Esophagus squamous epithelium (tissue), 5 donors: ENCODE data around the gene KCNJ4. TPM values are rescaled to one million over a fixed set of nuclear protein-coding genes. Genes with fewer than 3 reads are reported as not detected.
A peak's percentile ranks its signal among the peaks of the same experiment; 100 is the strongest.

ENCODE experiments used
- DNase-seq: peaks from one replicate; lab custom pipeline; 2025; lab: John Stamatoyannopoulos, UW
- H3K27ac ChIP-seq, 4 donors: fragments of 200-600 bp; sonication (generic); one replicate each; pipeline ENCODE4 v1.5.1; 2016 to 2019; ENCODE audit warnings: mild to moderate bottlenecking in 1 of 4
- H3K27me3 ChIP-seq, 4 donors: fragments of 200-600 bp; sonication (generic); 1 replicate in 3 of 4; 2 replicates in 1 of 4; pipeline versions ENCODE4 v1.5.1 to v1.6.0; 2017 to 2021; ENCODE audit warnings: antibody characterized with exemption in 1 of 4
- H3K36me3 ChIP-seq, 3 donors: fragments of 200-600 bp; sonication (generic); one replicate each; pipeline ENCODE4 v1.5.1; 2016 to 2019
- H3K4me1 ChIP-seq, 3 donors: fragments of 200-600 bp; sonication (generic); one replicate each; pipeline ENCODE4 v1.5.1; 2017 to 2019
- H3K4me3 ChIP-seq, 4 donors: fragments of 200-600 bp; sonication (generic); 1 replicate in 3 of 4; 2 replicates in 1 of 4; pipeline ENCODE4 v1.5.1; 2016 to 2019; ENCODE audit warnings: mild to moderate bottlenecking in 2 of 4, moderate library complexity in 1 of 4
- H3K9me3 ChIP-seq, 3 donors: fragments of 200-600 bp; sonication (generic); one replicate each; pipeline ENCODE4 v1.5.1; 2016 to 2019
- CTCF ChIP-seq, 6 experiments: fragments of 450-650 bp in 4 of 6; fragments of 200-600 bp in 2 of 6; sonication (generic) in 2 of 6; IDR thresholded peaks; one replicate each; pipeline ENCODE4 v1.5.1; 2016 to 2019; ENCODE audit warnings: antibody characterized with exemption in 6 of 6, mild to moderate bottlenecking in 4 of 6, moderate library complexity in 4 of 6
- POLR2A ChIP-seq, 4 donors: fragments of 450-650 bp; IDR thresholded peaks; one replicate each; pipeline ENCODE4 v1.6.1; 2017; ENCODE audit warnings: antibody characterized with exemption in 4 of 4, mild to moderate bottlenecking in 4 of 4, moderate library complexity in 3 of 4
- WGBS, 2 donors: methylation state at CpG; one replicate each; pipeline ENCODE4 v1.1.5; 2018; 5-methylcytosine and 5-hydroxymethylcytosine counted together
- intact Hi-C: fragments of 100-400 bp; cut with DNase I; formaldehyde crosslinking; loops from one replicate; pipeline ENCODE4 v1.15.0; 2022
- total RNA-seq, 4 donors: library from RNA; depleted of rRNA; stranded (reverse); fragments of >200 nt; gene quantifications; one replicate each; pipeline ENCODE4 v1.1.0, GENCODE V29; 2016
- donor health status: DM: yes; HTN: yes; CAD: no.

The KCNJ4 gene
- total RNA-seq: not detected

GRCh38 chr22:38455076-38455529 is at the start of gene KCNJ4:
Gene KCNJ4, minus strand, starts transcription at chr22:38455199. Its CDS starts 27,067 bp downstream, at chr22:38428132.
- peaks cover 9 to 100% (median 12%) of the 10 kb centered on the region in 4 donors for H3K27me3 ChIP-seq
- no CpG with 5 or more reads among the region's 76 CpGs for WGBS, 2 donors
- no peak within 1 kb of the TSS for H3K27ac ChIP-seq
- TF ChIP-seq POLR2A (IDR thresholded peaks at IDR 0.05) (no peak), CTCF (IDR thresholded peaks at IDR 0.05) (no peak)
- no peaks in the 10 kb centered on the region for H3K9me3 ChIP-seq
- peak within 1 kb of the TSS; percentile 22 to 67 (median 40) for H3K4me3 ChIP-seq
- intact Hi-C loops: no loop called here
- DNase-seq: no peak
- H3K4me1 ChIP-seq: peaks cover 3 to 27% (median 20%) of the 10 kb centered on the region in 3 donors
- H3K36me3 ChIP-seq: no peaks in the 10 kb centered on the region

DNA sequence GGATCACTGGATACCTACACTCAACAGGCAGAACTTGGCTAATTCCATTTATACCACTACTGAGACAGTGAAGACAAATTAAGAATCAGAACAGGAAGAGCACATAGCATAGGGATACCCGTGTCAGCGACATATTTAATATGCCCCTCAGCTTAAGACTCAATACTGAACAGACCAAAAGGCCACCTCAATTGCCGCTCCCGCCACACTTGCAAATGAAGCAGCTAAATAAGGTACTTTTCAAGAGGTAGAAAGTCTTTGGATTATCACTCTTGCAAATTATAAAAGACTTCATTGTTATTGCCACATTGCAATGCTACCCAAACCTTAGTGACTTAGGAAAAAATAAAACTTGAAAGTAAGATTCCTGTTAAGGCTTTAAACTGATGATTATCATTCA is 48.0 kb upstream of the KCNJ4 start:
- H3K4me1 ChIP-seq: peaks cover 28 to 72% (median 32%) of the 10 kb centered on the region in 3 donors
- DNase-seq: no peak
- intact Hi-C loops: no loop called here
- H3K36me3 ChIP-seq: peaks cover 18 to 51% (median 24%) of the 10 kb centered on the region in 3 donors
- H3K27me3 ChIP-seq: no peaks in the 10 kb centered on the region
- TF ChIP-seq POLR2A (IDR thresholded peaks at IDR 0.05): no peak
- no peak for TF ChIP-seq CTCF (IDR thresholded peaks at IDR 0.05)
- H3K27ac ChIP-seq: peak overlapping the region in 3 of 4 donors; percentile 3 to 100 (median 100)
- 43 to 44% methylated on average over 4 of the region's 4 CpGs for WGBS, 2 donors
- H3K4me3 ChIP-seq: peak overlapping the region in 3 of 4 donors; percentile 89 to 98 (median 91)
- H3K9me3 ChIP-seq: no peaks in the 10 kb centered on the region

DNA sequence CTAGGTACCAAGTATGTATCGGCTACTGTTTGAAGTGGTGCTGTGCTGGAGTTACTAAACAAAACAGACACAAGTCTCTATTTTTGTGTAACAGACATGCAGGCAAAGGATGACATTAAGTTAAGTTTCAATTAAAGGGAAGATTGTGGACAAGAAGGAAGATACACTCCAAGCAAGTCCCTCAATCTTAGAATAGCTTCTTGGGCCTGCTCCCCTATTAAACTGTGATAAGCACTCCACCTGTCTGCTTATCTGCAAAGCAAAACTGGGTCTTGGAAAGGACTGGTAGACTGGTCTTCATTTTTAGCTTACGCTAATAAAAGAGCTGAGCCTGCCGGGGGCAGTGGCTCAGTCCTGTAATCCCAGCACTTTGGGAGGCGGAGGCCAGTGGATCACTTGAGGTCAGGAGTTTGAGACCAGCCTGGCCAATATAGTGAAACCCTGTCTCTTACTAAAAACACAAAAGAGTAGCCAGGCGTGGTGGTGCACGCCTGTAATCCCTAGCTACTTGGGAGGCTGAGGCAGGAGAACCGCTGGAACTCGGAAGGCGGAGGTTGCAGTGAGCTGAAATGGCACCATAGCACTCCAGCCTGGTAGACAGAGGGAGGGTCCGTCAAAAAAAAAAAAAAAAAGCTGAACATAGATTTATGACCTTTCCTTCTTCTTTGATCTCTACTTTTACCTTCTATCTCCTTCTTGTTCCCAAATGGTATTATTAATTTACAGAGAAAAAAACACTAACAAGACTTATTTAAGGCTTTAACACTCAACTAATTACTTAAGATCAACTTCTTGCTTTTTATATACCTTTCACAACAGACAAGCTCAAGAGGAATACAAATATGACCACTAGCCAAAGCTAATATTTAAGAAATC is 47.0 kb upstream of the KCNJ4 start:
- H3K27ac ChIP-seq: peak overlapping the region in 1 of 4 donors; percentile 100

DNA sequence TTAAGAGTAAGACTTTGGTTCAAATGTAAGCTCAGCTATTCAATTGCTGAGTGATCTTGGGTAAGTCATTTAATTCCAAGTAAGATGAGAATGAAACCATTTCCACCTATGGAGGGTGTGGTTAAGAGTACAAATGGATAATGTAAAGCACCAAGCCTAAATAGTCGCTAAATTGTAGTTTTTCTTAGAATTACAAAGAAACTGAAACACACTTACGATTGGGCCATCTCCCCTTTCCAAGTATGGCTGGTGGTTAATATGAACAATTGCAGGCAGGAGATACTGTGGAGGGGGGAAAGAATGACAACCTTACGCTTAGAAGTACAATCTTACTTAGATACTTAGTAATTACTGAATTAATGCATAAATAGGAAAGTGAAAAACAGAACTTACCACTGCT is 42.9 kb upstream of the KCNJ4 start:
- Histone ChIP-seq H3K36me3 (peaks cover 37 to 100% (median 73%) of the 10 kb centered on the region in 3 donors), H3K9me3 (no peaks in the 10 kb centered on the region), H3K27ac (no peak overlapping the region), H3K27me3 (no peaks in the 10 kb centered on the region), H3K4me1 (peaks cover 6 to 69% (median 13%) of the 10 kb centered on the region in 3 donors), H3K4me3 (no peak overlapping the region)
- TF ChIP-seq POLR2A (IDR thresholded peaks at IDR 0.05) (no peak), CTCF (IDR thresholded peaks at IDR 0.05) (no peak)
- intact Hi-C loops: no loop called here
- WGBS, 2 donors: 80 to 84% methylated on average over 3 of the region's 3 CpGs
- no peak for DNase-seq

More for the DNA sequence above, 47.0 kb upstream of the KCNJ4 start:
- no peak for TF ChIP-seq POLR2A (IDR thresholded peaks at IDR 0.05)
- TF ChIP-seq CTCF (IDR thresholded peaks at IDR 0.05): no peak
- WGBS, 2 donors: 84 to 86% methylated on average over 7 to 8 of the region's 10 CpGs
- DNase-seq: no peak
- Histone ChIP-seq H3K27me3 (no peaks in the 10 kb centered on the region), H3K4me3 (peak overlapping the region in 2 of 4 donors; percentile 89 to 98), H3K9me3 (no peaks in the 10 kb centered on the region), H3K36me3 (peaks cover 23 to 61% (median 34%) of the 10 kb centered on the region in 3 donors), H3K4me1 (peaks cover 24 to 74% (median 31%) of the 10 kb centered on the region in 3 donors)
- intact Hi-C loops: no loop called here

DNA sequence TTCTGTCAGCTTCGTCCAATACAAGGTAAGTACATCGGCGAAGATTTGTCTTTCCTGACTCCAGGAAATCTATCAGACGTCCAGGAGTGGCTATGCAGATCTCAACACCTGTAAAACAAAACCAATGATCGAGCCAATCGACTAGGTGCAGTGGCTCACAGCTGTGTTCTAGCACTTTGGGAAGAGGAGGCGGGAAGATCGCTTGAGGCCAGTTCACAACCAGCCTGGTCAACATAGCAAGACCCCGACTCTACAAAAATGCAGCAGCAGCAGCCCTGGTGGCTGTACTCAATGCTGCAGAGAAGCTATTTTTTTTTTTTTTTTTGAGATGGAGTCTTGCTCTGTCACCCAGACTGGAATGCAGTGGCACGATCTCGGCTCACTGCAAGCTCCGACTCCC is 39.9 kb upstream of the KCNJ4 start:
- Histone ChIP-seq H3K36me3 (peaks cover 40 to 100% (median 83%) of the 10 kb centered on the region in 3 donors), H3K4me3 (no peak overlapping the region), H3K9me3 (no peaks in the 10 kb centered on the region), H3K4me1 (peaks cover 0 to 70% (median 4%) of the 10 kb centered on the region in 3 donors), H3K27ac (no peak overlapping the region), H3K27me3 (no peaks in the 10 kb centered on the region)
- no peak for DNase-seq
- TF ChIP-seq CTCF (IDR thresholded peaks at IDR 0.05) (no peak), POLR2A (IDR thresholded peaks at IDR 0.05) (no peak)
- intact Hi-C loops: no loop called here
- WGBS, 2 donors: 93 to 94% methylated on average over 9 to 11 of the region's 12 CpGs
